A673 (cell line): ENCODE results near the gene CTSD. TPM values are rescaled to one million over a fixed set of nuclear protein-coding genes. Genes with fewer than 3 reads are reported as not detected.

Experiments
- BruUV-seq: library from RNA; stranded (reverse); fragments of 400-500 nt; replicated peaks from 2 replicates; lab custom pipeline; 2021; lab: Mats Ljungman, UMichigan
- CTCF ChIA-PET: fragments of 300-600 bp; sonication (Branson Sonifier 250); formaldehyde crosslinking; loops from one replicate; lab custom pipeline; 2022; ENCODE audit warnings: antibody characterized with exemption; lab: Charles Lee
- POLR2A ChIA-PET: fragments of 300-600 bp; sonication (Branson Sonifier 250); formaldehyde crosslinking; loops from one replicate; lab custom pipeline; 2022; ENCODE audit warnings: antibody characterized with exemption; ENCODE audit not compliant: low non-redundant PET; lab: Charles Lee
- DNase-seq: peaks from one replicate; pipeline ENCODE4 v3.0.0-alpha.2; 2015; ENCODE audit warnings: low spot score
- H3K27ac ChIP-seq: fragments of 200-600 bp; sonication (generic); 2 replicates; pipeline ENCODE4 v1.5.1; 2016; ENCODE audit warnings: mixed run types, low read depth, mild to moderate bottlenecking, mixed read lengths, antibody characterized with exemption, low read length; ENCODE audit not compliant: poor library complexity, severe bottlenecking
- H3K27me3 ChIP-seq: fragments of 200-600 bp; sonication (generic); replicated peaks from 2 replicates; pipeline ENCODE4 v1.6.1; 2017; ENCODE audit warnings: mixed run types, low read depth, mild to moderate bottlenecking, mixed read lengths, antibody characterized with exemption, low read length; ENCODE audit not compliant: insufficient read depth, poor library complexity
- H3K36me3 ChIP-seq: fragments of 200-600 bp; sonication (generic); 2 replicates; pipeline ENCODE4 v1.6.1; 2016; ENCODE audit warnings: mixed run types, mild to moderate bottlenecking, mixed read lengths, antibody characterized with exemption, low read length; ENCODE audit not compliant: insufficient read depth, poor library complexity, severe bottlenecking
- H3K4me1 ChIP-seq: fragments of 200-600 bp; sonication (generic); 2 replicates; pipeline ENCODE4 v1.6.1; 2017; ENCODE audit warnings: mixed run types, mild to moderate bottlenecking, mixed read lengths, antibody characterized with exemption, low read length; ENCODE audit not compliant: insufficient read depth, poor library complexity, severe bottlenecking
- H3K4me3 ChIP-seq: fragments of 200-600 bp; sonication (generic); 2 replicates; pipeline ENCODE4 v1.5.1; 2016; ENCODE audit warnings: low read depth, mixed run types, mild to moderate bottlenecking, mixed read lengths, low read length; ENCODE audit not compliant: poor library complexity, severe bottlenecking
- H3K9me3 ChIP-seq: fragments of 200-600 bp; sonication (generic); 2 replicates; pipeline ENCODE4 v1.6.1; 2016; ENCODE audit warnings: mixed run types, low read depth, mild to moderate bottlenecking, mixed read lengths, antibody characterized with exemption, low read length; ENCODE audit not compliant: poor library complexity, severe bottlenecking
- EZH2 ChIP-seq: fragments of 200-600 bp; sonication (generic); IDR thresholded peaks from 2 replicates; pipeline ENCODE4 v1.6.1; 2017; ENCODE audit warnings: borderline replicate concordance, low read depth, mild to moderate bottlenecking, mixed read lengths, antibody characterized with exemption, low read length; ENCODE audit not compliant: poor library complexity, severe bottlenecking
- intact Hi-C: fragments of 100-400 bp; cut with micrococcal nuclease; formaldehyde crosslinking; loops from one replicate; pipeline ENCODE4 v1.10.0; 2022; ENCODE audit not compliant: unreplicated experiment
- total RNA-seq: library from RNA; stranded (reverse); gene quantifications from 2 replicates; pipeline ENCODE4 v1.2.3, GENCODE V29; 2021
- TF ChIP-seq, protein P1 (sequence below): fragments of 300-800, 200-600 bp; sonication (generic); conservative IDR thresholded peaks from 2 replicates; pipeline ENCODE4 v1.5.1; 2017; ENCODE audit warnings: low read depth, mild to moderate bottlenecking, antibody characterized with exemption, low read length, moderate library complexity, mixed read lengths

Gene CTSD
- total RNA-seq, 1 experiment from 2014 or later: 159 TPM

DNA sequence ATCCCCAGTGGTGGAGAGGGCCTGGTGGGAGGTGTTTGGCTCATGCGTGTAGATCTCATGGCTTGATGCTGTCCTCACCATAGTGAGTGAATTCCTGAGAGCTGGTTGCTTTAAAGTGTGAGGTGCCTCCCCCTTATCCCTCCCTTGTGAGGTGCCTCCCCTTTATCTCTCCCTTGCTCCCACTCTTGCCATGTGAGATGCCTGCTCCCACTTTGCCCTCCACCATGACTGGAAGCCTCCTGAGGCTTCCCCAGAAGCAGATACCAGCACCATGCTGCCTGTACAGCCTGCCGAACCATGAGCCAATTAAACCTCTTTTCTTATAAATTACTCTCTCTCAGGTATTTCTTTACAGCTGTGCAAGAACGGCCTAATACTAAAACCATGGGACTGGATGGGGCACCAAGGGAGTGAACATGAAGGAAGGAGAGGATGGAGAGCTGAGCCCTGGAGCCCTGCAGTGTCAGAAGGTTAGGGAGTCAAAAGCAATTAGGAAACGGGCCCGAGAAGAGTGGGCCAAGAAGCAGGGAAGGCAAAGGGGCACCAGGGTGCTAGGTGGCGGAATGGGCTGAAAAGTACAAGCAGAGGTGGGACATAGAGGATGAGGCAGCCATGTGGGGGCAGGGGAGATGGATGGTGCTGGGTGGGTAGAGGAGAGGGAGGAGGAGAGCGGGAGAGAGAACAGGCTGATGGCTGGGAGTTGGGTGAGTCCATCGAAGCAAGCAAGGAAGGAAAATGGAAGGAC is 22.8 kb downstream of the CTSD start:
- TF ChIP-seq EZH2: no peak
- TF ChIP-seq, protein P1, sequence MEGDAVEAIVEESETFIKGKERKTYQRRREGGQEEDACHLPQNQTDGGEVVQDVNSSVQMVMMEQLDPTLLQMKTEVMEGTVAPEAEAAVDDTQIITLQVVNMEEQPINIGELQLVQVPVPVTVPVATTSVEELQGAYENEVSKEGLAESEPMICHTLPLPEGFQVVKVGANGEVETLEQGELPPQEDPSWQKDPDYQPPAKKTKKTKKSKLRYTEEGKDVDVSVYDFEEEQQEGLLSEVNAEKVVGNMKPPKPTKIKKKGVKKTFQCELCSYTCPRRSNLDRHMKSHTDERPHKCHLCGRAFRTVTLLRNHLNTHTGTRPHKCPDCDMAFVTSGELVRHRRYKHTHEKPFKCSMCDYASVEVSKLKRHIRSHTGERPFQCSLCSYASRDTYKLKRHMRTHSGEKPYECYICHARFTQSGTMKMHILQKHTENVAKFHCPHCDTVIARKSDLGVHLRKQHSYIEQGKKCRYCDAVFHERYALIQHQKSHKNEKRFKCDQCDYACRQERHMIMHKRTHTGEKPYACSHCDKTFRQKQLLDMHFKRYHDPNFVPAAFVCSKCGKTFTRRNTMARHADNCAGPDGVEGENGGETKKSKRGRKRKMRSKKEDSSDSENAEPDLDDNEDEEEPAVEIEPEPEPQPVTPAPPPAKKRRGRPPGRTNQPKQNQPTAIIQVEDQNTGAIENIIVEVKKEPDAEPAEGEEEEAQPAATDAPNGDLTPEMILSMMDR: no peak
- BruUV-seq: no TSS peak
- no peak overlapping the region for H3K27ac ChIP-seq
- no peaks in the 10 kb centered on the region for H3K4me1 ChIP-seq
- intact Hi-C loops: no loop called here
- H3K9me3 ChIP-seq: no peaks in the 10 kb centered on the region
- H3K4me3 ChIP-seq: no peak overlapping the region
- POLR2A ChIA-PET: no interaction called here
- H3K36me3 ChIP-seq: no peaks in the 10 kb centered on the region
- CTCF ChIA-PET: no interaction called here
- peaks cover 7% of the 10 kb centered on the region for H3K27me3 ChIP-seq
- no peak for DNase-seq

- TF ChIP-seq, protein P1: no peak
- TF ChIP-seq EZH2: no peak
- no peak overlapping the region for H3K4me3 ChIP-seq
- no TSS peak for BruUV-seq
- ChIA-PET POLR2A (no interaction called here), CTCF (no interaction called here)
- no peaks in the 10 kb centered on the region for H3K36me3 ChIP-seq
- no peaks in the 10 kb centered on the region for H3K4me1 ChIP-seq
- H3K27me3 ChIP-seq: peaks cover 7% of the 10 kb centered on the region
- no peak for DNase-seq
- H3K9me3 ChIP-seq: no peaks in the 10 kb centered on the region
- H3K27ac ChIP-seq: no peak overlapping the region
- intact Hi-C loops: no loop called here
Observed at GRCh38 chr11:1739576-1739975, 24.2 kb downstream of the CTSD start.

DNA sequence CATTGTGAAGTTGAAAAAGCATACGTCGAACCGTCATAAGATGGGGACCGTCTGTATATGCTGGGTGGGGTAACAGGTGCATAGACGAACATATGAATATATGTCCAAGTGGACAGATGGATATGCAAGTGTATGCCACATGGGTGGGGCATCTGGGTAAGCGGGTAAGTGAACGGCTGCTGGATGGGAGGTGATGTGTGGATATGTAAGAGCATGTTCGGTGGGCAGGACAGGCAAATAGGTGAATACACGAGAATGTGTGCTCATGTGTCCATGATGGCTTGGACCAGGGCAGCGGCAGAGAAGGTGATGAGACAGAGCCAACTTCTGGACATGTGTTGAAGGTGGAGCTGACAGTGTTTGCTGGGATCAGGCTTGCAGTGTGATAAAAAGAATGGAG is 25.3 kb downstream of the CTSD start:
- POLR2A ChIA-PET: no interaction called here
- BruUV-seq: no TSS peak
- Histone ChIP-seq H3K4me3 (no peak overlapping the region), H3K27ac (no peak overlapping the region), H3K36me3 (no peaks in the 10 kb centered on the region), H3K27me3 (peaks cover 3% of the 10 kb centered on the region), H3K4me1 (no peaks in the 10 kb centered on the region), H3K9me3 (no peaks in the 10 kb centered on the region)
- DNase-seq: no peak
- intact Hi-C loops: no loop called here
- CTCF ChIA-PET: interaction anchor here (0.6 kb wide), 1 partner anchor 568 kb away, joined by 3 read pairs; no protein-coding TSS in a partner anchor
- TF ChIP-seq EZH2: no peak
- TF ChIP-seq, protein P1: no peak
